HepG2 (cell line): ENCODE results near the gene TNFRSF1B. TPM values are rescaled to one million over a fixed set of nuclear protein-coding genes. Genes with fewer than 3 reads are reported as not detected.
A peak's percentile ranks its signal among the peaks of the same experiment; 100 is the strongest.

Experiments used
- ATAC-seq: fragments of 200-7000 bp; cut with Tn5 transposase; 3 replicates; pipeline ENCODE4 v1.9.1; 2020; ENCODE audit warnings: mild to moderate bottlenecking, moderate library complexity
- BruUV-seq: library from RNA; stranded (reverse); fragments of 400-500 nt; replicated peaks from 2 replicates; lab custom pipeline; 2021; lab: Mats Ljungman, UMichigan
- CTCF ChIA-PET: fragments of 300-600 bp; formaldehyde crosslinking; extraction: SDS; loops from one replicate; lab custom pipeline; 2021; ENCODE audit warnings: low total read pairs, inconsistent platforms, low intra/inter-chr PET ratio; lab: Yijun Ruan, JAX
- POLR2A ChIA-PET: fragments of 350-600 bp; sonication (Branson Sonifier 250); formaldehyde crosslinking; loops from one replicate; lab custom pipeline; 2020; ENCODE audit warnings: antibody characterized with exemption, inconsistent platforms; lab: Yijun Ruan, JAX
- DNase-seq: peaks from one replicate; pipeline ENCODE4 v3.0.0-alpha.2; 2015; ENCODE audit warnings: low spot score
- FAIRE-seq: peaks from 3 replicates; lab custom pipeline; 2011; peaks lifted over from hg19 to GRCh38; lab: Jason Lieb, UNC
- H2AFZ ChIP-seq: one replicate; pipeline ENCODE4 v1.6.1; 2011; ENCODE audit warnings: low read length, inconsistent platforms
- H3K27ac ChIP-seq: fragments of 300-600 bp; 3 replicates; pipeline ENCODE4 v1.8.0; 2011; ENCODE audit warnings: mixed run types, mild to moderate bottlenecking, mixed read lengths, low read length, inconsistent platforms; ENCODE audit not compliant: insufficient read depth; ENCODE audit errors: extremely low read length
- H3K27me3 ChIP-seq, 2 experiments: fragments of 200-600 bp in 1 of 2; 2 replicates in 1 of 2; 3 replicates in 1 of 2; pipeline versions ENCODE4 v1.6.0 to v1.8.0; 2011; ENCODE audit warnings: low read length in 2 of 2, mild to moderate bottlenecking in 2 of 2, moderate library complexity in 2 of 2, inconsistent platforms in 1 of 2; ENCODE audit not compliant: insufficient read depth in 2 of 2, control insufficient read depth in 1 of 2
- H3K36me3 ChIP-seq, 2 experiments: fragments of 200-600 bp in 1 of 2; replicated peaks in 1 of 2; 2 replicates in 1 of 2; 3 replicates in 1 of 2; pipeline versions ENCODE4 v1.5.1 to v1.8.0; 2011; ENCODE audit warnings: low read length in 2 of 2, inconsistent platforms in 1 of 2; ENCODE audit not compliant: insufficient read depth in 2 of 2, control insufficient read depth in 1 of 2
- H3K4me1 ChIP-seq: 2 replicates; pipeline ENCODE4 v1.5.1; 2012; ENCODE audit warnings: low read length, inconsistent platforms; ENCODE audit not compliant: insufficient read depth
- H3K4me2 ChIP-seq: 2 replicates; pipeline ENCODE4 v1.6.0; 2011; ENCODE audit warnings: low read depth, low read length, inconsistent platforms
- H3K4me3 ChIP-seq, 3 experiments: fragments of 200-600 bp in 1 of 3; sonication (generic), shearing (Covaris generic) in 1 of 3; replicated peaks in 1 of 3; 2 replicates each; pipeline ENCODE4 v1.5.1; 2011 to 2016; ENCODE audit warnings: low read length in 3 of 3, inconsistent platforms in 2 of 3, low read depth in 2 of 3, mild to moderate bottlenecking in 2 of 3, control low read depth in 1 of 3, mixed read lengths in 1 of 3; ENCODE audit not compliant: insufficient read depth in 1 of 3
- H3K79me2 ChIP-seq: one replicate; pipeline ENCODE4 v1.6.1; 2011; ENCODE audit warnings: low read length, inconsistent platforms; ENCODE audit not compliant: insufficient read depth
- H3K9ac ChIP-seq: 2 replicates; pipeline ENCODE4 v1.6.0; 2011; ENCODE audit warnings: mild to moderate bottlenecking, low read depth, low read length, inconsistent platforms; ENCODE audit not compliant: insufficient read depth
- H3K9me3 ChIP-seq: 2 replicates; pipeline ENCODE4 v1.5.1; 2012; ENCODE audit warnings: mild to moderate bottlenecking, low read length
- H4K20me1 ChIP-seq: 2 replicates; pipeline ENCODE4 v1.6.0; 2011; ENCODE audit warnings: inconsistent platforms, mild to moderate bottlenecking, low read length, moderate library complexity; ENCODE audit not compliant: insufficient read depth
- BHLHE40 ChIP-seq: IDR thresholded peaks from 2 replicates; pipeline ENCODE4 v1.6.1; 2011; ENCODE audit warnings: low read length, improper control_type of control experiment
- CREB1 ChIP-seq, 2 experiments: fragments of 450-650 bp in 1 of 2; IDR thresholded peaks; 2 replicates each; pipeline ENCODE4 v1.6.1; 2016 to 2017; ENCODE audit warnings: control low read depth in 1 of 2, mild to moderate bottlenecking in 1 of 2, missing compliant biosample characterization in 1 of 2, missing genetic modification characterization in 1 of 2
- HNRNPL ChIP-seq: fragments of 200-400 bp; formaldehyde crosslinking; IDR thresholded peaks from 2 replicates; pipeline ENCODE4 v1.6.1; 2017; ENCODE audit warnings: mild to moderate bottlenecking, low read depth, low read length
- ISL2 ChIP-seq: sonication (generic); formaldehyde crosslinking; IDR thresholded peaks from 2 replicates; pipeline ENCODE4 v1.5.0; 2020; ENCODE audit warnings: missing genetic modification reagents
- KLF15 ChIP-seq: sonication (generic); formaldehyde crosslinking; IDR thresholded peaks from 2 replicates; pipeline ENCODE4 v1.8.1; 2023; ENCODE audit warnings: borderline replicate concordance, mild to moderate bottlenecking, inconsistent platforms, missing genetic modification reagents, mixed read lengths
- KMT2B ChIP-seq: IDR thresholded peaks from 2 replicates; pipeline ENCODE4 v1.6.1; 2016; ENCODE audit warnings: missing genetic modification reagents, missing compliant biosample characterization
- MATR3 ChIP-seq: sonication (generic); formaldehyde crosslinking; IDR thresholded peaks from 2 replicates; pipeline ENCODE4 v1.4.0; 2020; ENCODE audit warnings: missing genetic modification reagents
- MTERF4 ChIP-seq: sonication (generic); formaldehyde crosslinking; IDR thresholded peaks from 2 replicates; pipeline ENCODE4 v1.8.0; 2023; ENCODE audit warnings: mild to moderate bottlenecking, missing genetic modification reagents
- PAXIP1 ChIP-seq: sonication (generic); formaldehyde crosslinking; conservative IDR thresholded peaks from 2 replicates; pipeline ENCODE4 v1.4.0; 2020; ENCODE audit warnings: mild to moderate bottlenecking, missing genetic modification reagents, moderate library complexity
- POLR2A ChIP-seq, 2 experiments: IDR thresholded peaks; 2 replicates each; pipeline ENCODE4 v1.6.1; 2011; ENCODE audit warnings: low read depth in 2 of 2, low read length in 2 of 2, mild to moderate bottlenecking in 1 of 2, moderate library complexity in 1 of 2; ENCODE audit not compliant: insufficient read depth in 1 of 2
- RFX1 ChIP-seq: fragments of 450-650 bp; IDR thresholded peaks from 2 replicates; pipeline ENCODE4 v1.6.1; 2017
- RXRB ChIP-seq: IDR thresholded peaks from 2 replicates; pipeline ENCODE4 v1.6.1; 2016; ENCODE audit warnings: borderline replicate concordance, missing genetic modification reagents, missing compliant biosample characterization
- SNAPC2 ChIP-seq: sonication (generic); formaldehyde crosslinking; IDR thresholded peaks from 2 replicates; pipeline ENCODE4 v1.8.1; 2022; ENCODE audit warnings: mild to moderate bottlenecking, missing genetic modification reagents
- STAT5B ChIP-seq: sonication (generic); formaldehyde crosslinking; IDR thresholded peaks from 2 replicates; pipeline ENCODE4 v1.4.0; 2020; ENCODE audit warnings: missing genetic modification reagents
- SYNCRIP ChIP-seq: fragments of 200-400 bp; formaldehyde crosslinking; IDR thresholded peaks from 2 replicates; pipeline ENCODE4 v1.6.1; 2018; ENCODE audit warnings: mild to moderate bottlenecking, low read depth, low read length; ENCODE audit not compliant: insufficient read depth
- TCF7 ChIP-seq: sonication (generic); IDR thresholded peaks from 2 replicates; pipeline ENCODE4 v1.6.1; 2016; ENCODE audit warnings: antibody characterized with exemption, low read depth
- ZBTB21 ChIP-seq: sonication (generic); formaldehyde crosslinking; IDR thresholded peaks from 2 replicates; pipeline ENCODE4 v1.4.0; 2020; ENCODE audit warnings: missing genetic modification reagents
- whole genome bisulfite sequencing: methylation state at CpG from one replicate; pipeline ENCODE4 v1.1.6; 2017; ENCODE audit warnings: low lambda C conversion rate; 5-methylcytosine and 5-hydroxymethylcytosine counted together
- in situ Hi-C: cut with HindIII; loops from 2 replicates; pipeline ENCODE4 v1.10.0; 2017; ENCODE audit warnings: low pct_unique_long_range_greater_than_20kb; ENCODE audit not compliant: extremely low pct_ligation_motif_present
- intact Hi-C: fragments of 100-400 bp; cut with micrococcal nuclease; formaldehyde crosslinking; loops from one replicate; pipeline ENCODE4 v1.10.0; 2022; ENCODE audit not compliant: unreplicated experiment
- polyA plus RNA-seq, 8 experiments: library from polyadenylated mRNA; depleted of rRNA in 3 of 8; stranded (reverse) in 7 of 8; unstranded in 1 of 8; fragments of >200 nt; fragmentation: Illumina TruSeq in 4 of 8; extraction: Trizol in 4 of 8; gene quantifications; 2 replicates each; pipeline versions ENCODE4 v1.2.1 to v1.2.3, GENCODE V29; 2011 to 2016; ENCODE audit warnings: low read depth in 4 of 8, missing spikeins in 1 of 8, mixed read lengths in 1 of 8; ENCODE audit not compliant: insufficient read depth in 1 of 8
- total RNA-seq, 5 experiments: library from RNA; depleted of rRNA; stranded (reverse); fragments of >200 nt; fragmentation: Illumina TruSeq; extraction: Trizol; gene quantifications; 2 replicates each; pipeline ENCODE4 v1.2.3, GENCODE V29; 2016; ENCODE audit warnings: low read depth in 1 of 5
- TF ChIP-seq, protein P1 (sequence below): sonication (generic); formaldehyde crosslinking; IDR thresholded peaks from 2 replicates; pipeline ENCODE4 v1.4.0; 2020; ENCODE audit warnings: mild to moderate bottlenecking, missing genetic modification reagents
- TF ChIP-seq, protein P2 (sequence below): sonication (generic); formaldehyde crosslinking; IDR thresholded peaks from 2 replicates; pipeline ENCODE4 v1.4.0; 2020; ENCODE audit warnings: missing genetic modification reagents

The TNFRSF1B gene
- total and polyA plus RNA-seq, 2 of the 13 experiments (the other 11 are each of a cell fraction or from before 2014, with no cell fraction given) = 0.04 to 0.11 TPM

- TF ChIP-seq MATR3 (CRISPR knock-in tag) (no peak), STAT5B (CRISPR knock-in tag) (no peak), ISL2 (CRISPR knock-in tag) (no peak), SYNCRIP (no peak), POLR2A (IDR thresholded peaks at IDR 0.05; ENCODE audit: insufficient read depth in 1 of 2, low read depth in 2 of 2, low read length in 2 of 2) (no peak), MTERF4 (CRISPR knock-in tag) (no peak), ZBTB21 (CRISPR knock-in tag) (no peak), KMT2B (CRISPR knock-in tag) (no peak)
- TF ChIP-seq, protein P1, sequence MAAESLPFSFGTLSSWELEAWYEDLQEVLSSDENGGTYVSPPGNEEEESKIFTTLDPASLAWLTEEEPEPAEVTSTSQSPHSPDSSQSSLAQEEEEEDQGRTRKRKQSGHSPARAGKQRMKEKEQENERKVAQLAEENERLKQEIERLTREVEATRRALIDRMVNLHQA = no peak
- TF ChIP-seq, protein P2, sequence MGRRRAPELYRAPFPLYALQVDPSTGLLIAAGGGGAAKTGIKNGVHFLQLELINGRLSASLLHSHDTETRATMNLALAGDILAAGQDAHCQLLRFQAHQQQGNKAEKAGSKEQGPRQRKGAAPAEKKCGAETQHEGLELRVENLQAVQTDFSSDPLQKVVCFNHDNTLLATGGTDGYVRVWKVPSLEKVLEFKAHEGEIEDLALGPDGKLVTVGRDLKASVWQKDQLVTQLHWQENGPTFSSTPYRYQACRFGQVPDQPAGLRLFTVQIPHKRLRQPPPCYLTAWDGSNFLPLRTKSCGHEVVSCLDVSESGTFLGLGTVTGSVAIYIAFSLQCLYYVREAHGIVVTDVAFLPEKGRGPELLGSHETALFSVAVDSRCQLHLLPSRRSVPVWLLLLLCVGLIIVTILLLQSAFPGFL = no peak
Observed at GRCh38 chr1:12178511-12178910, 11.7 kb downstream of the TNFRSF1B start (continued).

DNA sequence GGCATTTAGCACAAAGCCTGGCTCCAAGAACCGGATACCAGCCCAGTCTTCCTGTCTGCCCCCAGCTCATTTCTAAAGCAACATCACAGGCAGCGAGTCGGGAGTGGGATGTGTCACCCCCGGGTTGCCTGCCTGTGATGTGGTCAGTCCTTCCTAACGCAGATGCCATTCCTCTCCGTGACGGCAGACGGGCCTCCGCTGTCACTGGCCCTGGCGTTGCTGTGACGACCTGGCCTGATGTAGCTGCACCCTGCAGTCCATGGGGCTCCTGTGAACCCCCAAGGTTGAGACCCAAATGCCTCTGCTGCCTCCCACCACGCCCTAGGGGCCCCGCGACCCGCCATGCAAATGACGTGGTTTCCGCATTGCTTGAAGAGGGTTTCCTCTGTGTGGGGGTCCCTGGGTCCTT lies 12.3 kb downstream of the TNFRSF1B start:
- 67% methylated on average over 1 of the region's 17 CpGs for WGBS
- no peaks in the 10 kb centered on the region for H3K9me3 ChIP-seq
- ChIA-PET CTCF (no interaction called here), POLR2A (interaction anchor here (0.5 kb wide), 1 partner anchor 162 kb away, joined by 3 read pairs; no protein-coding TSS in a partner anchor)
- intact Hi-C loops = no loop called here
- no TSS peak for BruUV-seq
- H2AFZ ChIP-seq = no peak overlapping the region
- no peak overlapping the region for H3K4me3 ChIP-seq
- FAIRE-seq = no peak
- H3K36me3 ChIP-seq = no peaks in the 10 kb centered on the region
- H3K4me2 ChIP-seq = no peak overlapping the region
- H3K9ac ChIP-seq = no peak overlapping the region
- no peaks in the 10 kb centered on the region for H3K79me2 ChIP-seq
- TF ChIP-seq RFX1 (peak; percentile 17; the same call in 1 of the 2 replicates), BHLHE40 (0 out of 2 replicates have a peak, but pooled peaks have one; percentile 25), SNAPC2 (CRISPR knock-in tag) (no peak), CREB1 (IDR thresholded peaks at IDR 0.05) (0 out of 2 replicates have a peak, but pooled peaks have one; percentile 16), CREB1 (CRISPR knock-in tag; IDR thresholded peaks at IDR 0.05) (no peak), PAXIP1 (CRISPR knock-in tag) (no peak), RXRB (CRISPR knock-in tag) (no peak), KLF15 (CRISPR knock-in tag) (no peak), HNRNPL (no peak), TCF7 (peak; percentile 9; the same call in 1 of the 2 replicates)
- TF ChIP-seq, all 625 proteins: peak for 4
- Histone ChIP-seq H3K27ac (no peak overlapping the region), H3K4me1 (peaks cover 23% of the 10 kb centered on the region), H3K27me3 (peaks cover 6 to 40% of the 10 kb centered on the region in 2 experiments; a peak in 4 of 5 replicates), H4K20me1 (no peaks in the 10 kb centered on the region)
- DNase-seq = peak; percentile 36
- in situ Hi-C loops = no loop called here
- ATAC-seq = no peak; the same call in 2 of the 3 replicates
